Adipose tissue (tissue), 3 donors: ENCODE results near the gene CSRP3. TPM values are rescaled to one million over a fixed set of nuclear protein-coding genes. Genes with fewer than 3 reads are reported as not detected.
"Not testable (repeated sequence)": the region's sequence is repeated elsewhere in the genome, so short reads cannot be mapped to it uniquely, and the experiment has no call there.

ENCODE experiments used
- H3K27ac ChIP-seq: one replicate; pipeline ENCODE4 v1.5.1; 2013; ENCODE audit warnings: low read depth, low read length
- WGBS, 3 donors: extraction: QIAGEN DNeasy Blood & Tissue Kit; methylation state at CpG; one replicate each; pipeline ENCODE4 v1.1.7; 2013; 5-methylcytosine and 5-hydroxymethylcytosine counted together
- polyA plus RNA-seq, 3 donors: library from polyadenylated mRNA; stranded (reverse); fragments of 200-250 nt; gene quantifications; one replicate each; pipeline ENCODE4 v1.2.3, GENCODE V29; 2013
- donor health status: healthy with polysubstance abuse.
- donor health status: Bipolar disorder and iron deficiency.
- donor health status: healthy.

CSRP3 gene
- polyA plus RNA-seq, 3 donors: 0.15 to 1.7 (median 0.21) TPM

DNA sequence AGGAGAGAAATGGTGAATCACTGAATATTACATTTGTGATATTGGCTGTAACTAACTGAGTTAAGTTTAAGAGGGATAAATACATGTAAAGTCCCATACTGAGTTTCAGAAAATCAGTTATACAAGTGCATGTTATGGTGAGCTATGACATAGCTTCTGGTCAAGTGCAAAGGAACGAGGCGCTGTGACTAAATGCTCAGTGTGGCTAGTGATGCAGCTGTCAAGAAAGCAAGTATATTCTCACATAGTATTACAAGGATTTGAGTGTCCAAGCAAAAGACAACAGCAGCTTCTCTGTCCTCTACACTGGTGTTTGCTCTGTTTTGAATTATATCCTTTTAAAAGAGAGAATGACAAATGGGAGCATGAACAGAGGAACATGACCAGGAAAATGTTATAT, 40.1 kb downstream of the CSRP3 start:
- H3K27ac ChIP-seq: no peak overlapping the region
- WGBS, 3 donors: 94 to 96% (median 96%) methylated on average over 2 of the region's 2 CpGs

- no peak overlapping the region for H3K27ac ChIP-seq
- 90 to 95% (median 94%) methylated on average over 6 of the region's 6 CpGs for WGBS, 3 donors
Measured at GRCh38 chr11:19160847-19161246, 40.9 kb downstream of the CSRP3 start.

- H3K27ac ChIP-seq: no peak overlapping the region
- 42 to 73% (median 56%) methylated on average over 3 of the region's 3 CpGs for WGBS, 3 donors
Measured at GRCh38 chr11:19156892-19157291, 44.9 kb downstream of the CSRP3 start.

- no peak overlapping the region for H3K27ac ChIP-seq
- 63 to 77% (median 65%) methylated on average over 3 of the region's 3 CpGs for WGBS, 3 donors
Measured at GRCh38 chr11:19145319-19145718, 56.5 kb downstream of the CSRP3 start.

DNA sequence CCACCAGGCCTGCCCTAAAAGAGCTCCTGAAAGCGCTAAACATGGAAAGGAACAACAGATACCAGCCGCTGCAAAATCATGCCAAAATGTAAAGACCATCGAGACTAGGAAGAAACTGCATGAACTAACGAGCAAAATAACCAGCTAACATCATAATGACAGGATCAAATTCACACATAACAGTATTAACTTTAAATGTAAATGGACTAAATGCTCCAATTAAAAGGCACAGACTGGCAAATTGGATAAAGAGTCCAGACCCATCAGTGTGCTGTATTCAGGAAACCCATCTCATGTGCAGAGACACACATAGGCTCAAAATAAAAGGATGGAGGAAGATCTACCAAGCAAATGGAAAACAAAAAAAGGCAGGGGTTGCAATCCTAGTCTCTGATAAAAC, 64.9 kb downstream of the CSRP3 start:
- 96 to 99% (median 97%) methylated on average over 4 of the region's 4 CpGs for WGBS, 3 donors
- H3K27ac ChIP-seq: not testable (repeated sequence)

GRCh38 chr11:19134004-19134403, 67.8 kb downstream of the CSRP3 start:
- 95 to 100% (median 97%) methylated on average over 1 of the region's 1 CpG for WGBS, 3 donors
- H3K27ac ChIP-seq: no peak overlapping the region

Other genes with a start within 250 kb of the CSRP3 start
- under 1 TPM in 1 of 3 donors, not detected in 2; 0.06 TPM for gene MRGPRX2, start 141.3 kb downstream of the CSRP3 start, polyA plus RNA-seq
- 1 to 10 TPM; 4.6 to 5.7 (median 5.2) TPM for gene ZDHHC13, start 84.8 kb downstream of the CSRP3 start, polyA plus RNA-seq
- gene E2F8, start 39.0 kb upstream of the CSRP3 start, polyA plus RNA-seq: 1 to 10 TPM in 1 of 3 donors, under 1 TPM in 2; 0.02 to 2.2 (median 0.07) TPM